Vagina (tissue), 2 donors: ENCODE results near the gene ADAMTS12.

Source experiments
- CTCF ChIP-seq, 3 experiments: fragments of 450-650 bp in 2 of 3; fragments of 200-600 bp in 1 of 3; sonication (generic) in 1 of 3; IDR thresholded peaks; one replicate each; pipeline ENCODE4 v1.5.1; 2017 to 2019; ENCODE audit warnings: antibody characterized with exemption in 3 of 3, mild to moderate bottlenecking in 2 of 3, moderate library complexity in 2 of 3
- POLR2A ChIP-seq, 2 donors: fragments of 450-650 bp; IDR thresholded peaks; one replicate each; pipeline ENCODE4 v1.6.1; 2017; ENCODE audit warnings: antibody characterized with exemption in 2 of 2, mild to moderate bottlenecking in 2 of 2, moderate library complexity in 2 of 2
- POLR2AphosphoS5 ChIP-seq, 2 donors: sonication (generic); formaldehyde crosslinking; IDR thresholded peaks; one replicate each; pipeline ENCODE4 v1.9.0; 2017; ENCODE audit warnings: antibody characterized with exemption in 2 of 2, mild to moderate bottlenecking in 2 of 2, low read depth in 1 of 2; ENCODE audit not compliant: insufficient read depth in 1 of 2

- no peak for TF ChIP-seq POLR2A (IDR thresholded peaks at IDR 0.05)
- TF ChIP-seq CTCF (IDR thresholded peaks at IDR 0.05) = no peak
- no peak for TF ChIP-seq POLR2AphosphoS5 (IDR thresholded peaks at IDR 0.05; ENCODE audit: insufficient read depth in 1 of 2, low read depth in 1 of 2)
Observed at GRCh38 chr5:33565324-33565723, 326.5 kb downstream of the ADAMTS12 start.
